Measurements from ENCODE around the gene FOXM1. TPM values are rescaled to one million over a fixed set of nuclear protein-coding genes. Genes with fewer than 3 reads are reported as not detected.

The FOXM1 gene
- total and polyA plus RNA-seq, 2 of the 13 experiments (the other 11 are each of a cell fraction or from before 2014, with no cell fraction given): 17.1 to 25.9 TPM

GRCh38 chr12:2812290-2813213, 64.4 kb downstream of the FOXM1 start, which contains the start of gene ITFG2 (continued):
- TF ChIP-seq PHF21A (CRISPR knock-in tag; IDR thresholded peaks at IDR 0.05) (peak; percentile 92), ZEB1 (IDR thresholded peaks at IDR 0.05; ENCODE audit: insufficient replicate concordance, low read depth) (no peak), ZNF781 (CRISPR knock-in tag; IDR thresholded peaks at IDR 0.05; ENCODE audit: borderline replicate concordance, not compliant biosample characterization) (peak; percentile 99), MXI1 (IDR thresholded peaks at IDR 0.05; ENCODE audit: borderline replicate concordance, low read depth, low read length) (peak; percentile 76; the same call in 2 of the 3 replicates), ZNF160 (CRISPR knock-in tag; IDR thresholded peaks at IDR 0.05) (peak; percentile 68; the same call in 1 of the 2 replicates), MTERF4 (CRISPR knock-in tag; IDR thresholded peaks at IDR 0.05) (no peak), ZNF83 (CRISPR knock-in tag; IDR thresholded peaks at IDR 0.05; ENCODE audit: borderline replicate concordance) (no peak), SSRP1 (CRISPR knock-in tag; IDR thresholded peaks at IDR 0.05) (peak; percentile 54; the same call in 1 of the 2 replicates), HNRNPLL (IDR thresholded peaks at IDR 0.05; ENCODE audit: low read depth, low read length, poor library complexity, severe bottlenecking) (peak; percentile 85), HDAC6 (IDR thresholded peaks at IDR 0.05; ENCODE audit: low read depth, low read length) (no peak), REPIN1 (CRISPR knock-in tag; IDR thresholded peaks at IDR 0.05; ENCODE audit: borderline replicate concordance, low read depth) (peak; percentile 95), ZNF577 (CRISPR knock-in tag; IDR thresholded peaks at IDR 0.05; ENCODE audit: borderline replicate concordance, low read depth) (no peak), RARG (CRISPR knock-in tag; IDR thresholded peaks at IDR 0.05; ENCODE audit: low read depth) (no peak), MAZ (IDR thresholded peaks at IDR 0.05; ENCODE audit: borderline replicate concordance, low read depth, low read length) (0 out of 2 replicates have a peak, but pooled peaks have one; percentile 56), MAZ (CRISPR knock-in tag; IDR thresholded peaks at IDR 0.05; ENCODE audit: low read depth) (peak; percentile 74; the same call in 1 of the 2 replicates), KDM4B (CRISPR knock-in tag; IDR thresholded peaks at IDR 0.05) (0 out of 2 replicates have a peak, but pooled peaks have one; percentile 64), DPF2 (CRISPR knock-in tag; IDR thresholded peaks at IDR 0.05; ENCODE audit: borderline replicate concordance, low read depth) (no peak), POLR2AphosphoS5 (IDR thresholded peaks at IDR 0.05; ENCODE audit: low read depth, low read length) (peak; percentile 98), HNRNPUL1 (IDR thresholded peaks at IDR 0.05; ENCODE audit: low read depth, low read length) (no peak), RBM22 (optimal IDR thresholded peaks at IDR 0.05; ENCODE audit: low read length) (peak; percentile 12), NCOR1 (IDR thresholded peaks at IDR 0.05; ENCODE audit: borderline replicate concordance, low read length) (peak; percentile 35; the same call in 1 of the 2 replicates), TAF1 (CRISPR knock-in tag; IDR thresholded peaks at IDR 0.05) (peak; percentile 94)
- TF ChIP-seq, protein P1, sequence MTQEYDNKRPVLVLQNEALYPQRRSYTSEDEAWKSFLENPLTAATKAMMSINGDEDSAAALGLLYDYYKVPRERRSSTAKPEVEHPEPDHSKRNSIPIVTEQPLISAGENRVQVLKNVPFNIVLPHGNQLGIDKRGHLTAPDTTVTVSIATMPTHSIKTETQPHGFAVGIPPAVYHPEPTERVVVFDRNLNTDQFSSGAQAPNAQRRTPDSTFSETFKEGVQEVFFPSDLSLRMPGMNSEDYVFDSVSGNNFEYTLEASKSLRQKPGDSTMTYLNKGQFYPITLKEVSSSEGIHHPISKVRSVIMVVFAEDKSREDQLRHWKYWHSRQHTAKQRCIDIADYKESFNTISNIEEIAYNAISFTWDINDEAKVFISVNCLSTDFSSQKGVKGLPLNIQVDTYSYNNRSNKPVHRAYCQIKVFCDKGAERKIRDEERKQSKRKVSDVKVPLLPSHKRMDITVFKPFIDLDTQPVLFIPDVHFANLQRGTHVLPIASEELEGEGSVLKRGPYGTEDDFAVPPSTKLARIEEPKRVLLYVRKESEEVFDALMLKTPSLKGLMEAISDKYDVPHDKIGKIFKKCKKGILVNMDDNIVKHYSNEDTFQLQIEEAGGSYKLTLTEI (CRISPR knock-in tag; conservative IDR thresholded peaks at IDR 0.05): no peak
- TF ChIP-seq, protein P2, sequence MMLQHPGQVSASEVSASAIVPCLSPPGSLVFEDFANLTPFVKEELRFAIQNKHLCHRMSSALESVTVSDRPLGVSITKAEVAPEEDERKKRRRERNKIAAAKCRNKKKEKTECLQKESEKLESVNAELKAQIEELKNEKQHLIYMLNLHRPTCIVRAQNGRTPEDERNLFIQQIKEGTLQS (CRISPR knock-in tag; IDR thresholded peaks at IDR 0.05): no peak
- TF ChIP-seq, protein P3, sequence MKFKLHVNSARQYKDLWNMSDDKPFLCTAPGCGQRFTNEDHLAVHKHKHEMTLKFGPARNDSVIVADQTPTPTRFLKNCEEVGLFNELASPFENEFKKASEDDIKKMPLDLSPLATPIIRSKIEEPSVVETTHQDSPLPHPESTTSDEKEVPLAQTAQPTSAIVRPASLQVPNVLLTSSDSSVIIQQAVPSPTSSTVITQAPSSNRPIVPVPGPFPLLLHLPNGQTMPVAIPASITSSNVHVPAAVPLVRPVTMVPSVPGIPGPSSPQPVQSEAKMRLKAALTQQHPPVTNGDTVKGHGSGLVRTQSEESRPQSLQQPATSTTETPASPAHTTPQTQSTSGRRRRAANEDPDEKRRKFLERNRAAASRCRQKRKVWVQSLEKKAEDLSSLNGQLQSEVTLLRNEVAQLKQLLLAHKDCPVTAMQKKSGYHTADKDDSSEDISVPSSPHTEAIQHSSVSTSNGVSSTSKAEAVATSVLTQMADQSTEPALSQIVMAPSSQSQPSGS (CRISPR knock-in tag; IDR thresholded peaks at IDR 0.05): peak; percentile 92
